CD14-positive monocyte (primary cell): Measurements from ENCODE around the gene ZBTB3. TPM values are rescaled to one million over a fixed set of nuclear protein-coding genes. Genes with fewer than 3 reads are reported as not detected.
A peak's percentile ranks its signal among the peaks of the same experiment; 100 is the strongest.

Source experiments
- DNase-seq, 3 donors: peaks; one replicate each; pipeline ENCODE4 v3.0.0-alpha.2; 2011 to 2022
- H2AFZ ChIP-seq: 2 replicates; pipeline ENCODE4 v1.6.0; 2012; ENCODE audit warnings: mild to moderate bottlenecking, low read depth, low read length, inconsistent platforms; ENCODE audit not compliant: insufficient read depth, poor library complexity, severe bottlenecking
- H3K27ac ChIP-seq, 2 donors: 1 replicate in 1 of 2; 2 replicates in 1 of 2; pipeline ENCODE4 v1.5.1; 2012 to 2013; ENCODE audit warnings: low read length in 2 of 2, control low read depth in 1 of 2, inconsistent platforms in 1 of 2, low read depth in 1 of 2, mild to moderate bottlenecking in 1 of 2
- H3K27me3 ChIP-seq, 2 donors: one replicate each; pipeline versions ENCODE4 v1.6.0 to v1.6.1; 2011 to 2013; ENCODE audit warnings: low read length in 2 of 2; ENCODE audit not compliant: control insufficient read depth in 2 of 2, insufficient read depth in 2 of 2
- H3K36me3 ChIP-seq, 2 donors: replicated peaks in 1 of 2; 1 replicate in 1 of 2; 2 replicates in 1 of 2; pipeline versions ENCODE4 v1.5.1 to v1.6.1; 2012 to 2013; ENCODE audit warnings: low read length in 2 of 2, control low read depth in 1 of 2, inconsistent platforms in 1 of 2, mild to moderate bottlenecking in 1 of 2; ENCODE audit not compliant: insufficient read depth in 2 of 2, control insufficient read depth in 1 of 2
- H3K4me1 ChIP-seq, 2 donors: 1 replicate in 1 of 2; 2 replicates in 1 of 2; pipeline versions ENCODE4 v1.5.1 to v1.6.1; 2012 to 2013; ENCODE audit warnings: low read length in 2 of 2, control low read depth in 1 of 2, inconsistent platforms in 1 of 2, mild to moderate bottlenecking in 1 of 2, moderate library complexity in 1 of 2; ENCODE audit not compliant: insufficient read depth in 2 of 2, control insufficient read depth in 1 of 2
- H3K4me2 ChIP-seq: replicated peaks from 2 replicates; pipeline ENCODE3; 2012; ENCODE audit warnings: low read length, moderate library complexity, mild to moderate bottlenecking; ENCODE audit not compliant: poor library complexity, severe bottlenecking; ENCODE audit errors: extremely low read depth
- H3K4me3 ChIP-seq, 3 experiments: fragments of 200-600 bp in 1 of 3; sonication (generic) in 1 of 3; replicated peaks in 1 of 3; 1 replicate in 2 of 3; 2 replicates in 1 of 3; pipeline ENCODE4 v1.5.1; 2011 to 2013; ENCODE audit warnings: low read length in 3 of 3, mild to moderate bottlenecking in 3 of 3, control low read depth in 2 of 3, low read depth in 2 of 3, inconsistent platforms in 1 of 3, moderate library complexity in 1 of 3
- H3K79me2 ChIP-seq: 2 replicates; pipeline ENCODE4 v1.6.0; 2012; ENCODE audit warnings: mild to moderate bottlenecking, control low read depth, inconsistent platforms, low read length, moderate library complexity; ENCODE audit not compliant: insufficient read depth
- H3K9ac ChIP-seq: 2 replicates; pipeline ENCODE4 v1.6.0; 2017; ENCODE audit warnings: low read length, mild to moderate bottlenecking; ENCODE audit not compliant: insufficient read depth, poor library complexity, severe bottlenecking
- H3K9me3 ChIP-seq, 2 donors: replicated peaks in 1 of 2; 1 replicate in 1 of 2; 2 replicates in 1 of 2; pipeline versions ENCODE4 v1.5.1 to v1.6.1; 2012 to 2013; ENCODE audit warnings: low read length in 2 of 2, control low read depth in 1 of 2; ENCODE audit not compliant: control insufficient read depth in 1 of 2, insufficient read depth in 1 of 2
- H4K20me1 ChIP-seq: 2 replicates; pipeline ENCODE4 v1.6.0; 2012; ENCODE audit warnings: mild to moderate bottlenecking, low read length, control low read depth, moderate library complexity; ENCODE audit not compliant: insufficient read depth
- H3K27ac Mint-ChIP-seq, 7 donors: one replicate each; pipeline ENCODE4 v1.8.0; 2020; ENCODE audit warnings: mild to moderate bottlenecking in 7 of 7, mixed read lengths in 7 of 7, moderate library complexity in 6 of 7, inconsistent platforms in 2 of 7
- H3K27me3 Mint-ChIP-seq, 3 donors: one replicate each; pipeline ENCODE4 v1.8.0; 2021 to 2022; ENCODE audit warnings: low read depth in 3 of 3, mild to moderate bottlenecking in 3 of 3, mixed read lengths in 3 of 3, moderate library complexity in 3 of 3, inconsistent platforms in 1 of 3
- H3K36me3 Mint-ChIP-seq, 2 donors: one replicate each; pipeline ENCODE4 v1.8.0; 2020; ENCODE audit warnings: mixed read lengths in 2 of 2, inconsistent platforms in 1 of 2, mild to moderate bottlenecking in 1 of 2
- H3K4me1 Mint-ChIP-seq: one replicate; pipeline ENCODE4 v1.8.0; 2020; ENCODE audit warnings: mild to moderate bottlenecking, mixed read lengths
- H3K4me3 Mint-ChIP-seq, 2 donors: one replicate each; pipeline ENCODE4 v1.8.0; 2020; ENCODE audit warnings: mild to moderate bottlenecking in 2 of 2, mixed read lengths in 2 of 2, moderate library complexity in 1 of 2
- H3K9me3 Mint-ChIP-seq, 7 donors: one replicate each; pipeline ENCODE4 v1.8.0; 2020 to 2022; ENCODE audit warnings: mixed read lengths in 7 of 7, mild to moderate bottlenecking in 6 of 7, moderate library complexity in 6 of 7, inconsistent platforms in 2 of 7
- WGBS: methylation state at CpG from one replicate; pipeline ENCODE4 v1.1.5; 2013; ENCODE audit warnings: missing lambda C conversion rate; ENCODE audit not compliant: insufficient coverage; 5-methylcytosine and 5-hydroxymethylcytosine counted together
- intact Hi-C, 2 donors: fragments of 100-400 bp; cut with micrococcal nuclease; formaldehyde crosslinking; loops; one replicate each; pipeline versions ENCODE4 v1.15.0 to v1.15.1; 2023
- polyA plus RNA-seq, 3 donors: library from polyadenylated mRNA; depleted of rRNA in 1 of 3; unstranded in 2 of 3; stranded (reverse) in 1 of 3; fragments of 300-500 nt in 2 of 3; fragments of >200 nt in 1 of 3; fragmentation: Illumina TruSeq in 2 of 3; gene quantifications; 1 replicate in 2 of 3; 2 replicates in 1 of 3; pipeline ENCODE4 v1.2.3, GENCODE V29; 2012 to 2021
- TF ChIP-seq, protein P1 (sequence below): fragments of 200-600 bp; IDR thresholded peaks from one replicate; pipeline ENCODE4 v1.8.0; 2022; ENCODE audit warnings: antibody characterized with exemption, mild to moderate bottlenecking

ZBTB3 gene
- polyA plus RNA-seq, 3 donors, result 1.7 to 4.5 (median 2.0) TPM

DNA sequence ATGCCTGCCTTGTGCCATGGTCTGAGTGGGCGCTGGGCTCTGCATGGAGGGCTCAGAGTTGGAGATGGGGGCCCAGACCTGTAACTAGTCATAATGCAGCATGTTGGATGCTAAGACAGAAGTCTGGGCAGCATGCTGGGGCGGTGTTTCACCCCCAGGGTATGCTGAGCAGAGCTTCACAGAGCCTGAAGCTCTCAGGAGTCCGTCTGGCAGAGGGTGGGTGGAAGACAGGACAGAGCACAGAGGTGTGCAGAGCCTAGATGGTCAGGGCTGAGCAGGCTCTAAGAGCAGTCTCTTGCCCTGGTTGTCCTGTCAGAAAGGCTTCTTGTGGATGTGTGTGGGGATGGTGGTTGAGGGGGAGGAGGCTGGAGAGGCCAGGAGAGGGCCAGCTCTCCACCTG lies 24.5 kb upstream of the ZBTB3 start:
- H3K79me2 ChIP-seq, result peaks cover 7% of the 10 kb centered on the region

DNA sequence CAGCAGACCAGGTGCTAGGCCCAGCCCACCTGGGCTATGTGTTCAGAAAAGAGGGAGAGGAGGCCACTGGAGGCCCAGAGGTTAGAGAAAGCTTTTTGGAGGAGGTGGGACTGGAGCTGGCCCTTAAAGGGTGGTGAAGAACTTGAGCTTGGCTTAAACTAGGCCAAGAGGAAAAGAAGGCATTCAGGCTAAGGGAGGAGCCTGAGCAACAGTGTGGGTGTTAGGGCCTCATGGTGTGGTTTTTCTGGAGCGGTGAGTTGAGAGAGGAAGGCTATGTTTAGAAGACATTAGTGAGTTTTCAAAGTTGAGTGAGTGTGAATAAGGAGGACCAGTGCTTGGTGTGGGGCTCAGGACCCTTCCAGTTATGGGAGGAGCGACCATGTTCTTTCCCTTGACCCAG lies 23.4 kb upstream of the ZBTB3 start:
- Histone ChIP-seq H3K4me1 (peaks cover 8 to 14% of the 10 kb centered on the region in 2 donors), H3K9ac (no peak overlapping the region), H3K27me3 (no peaks in the 10 kb centered on the region), H3K4me3 (no peak overlapping the region), H3K27ac (no peak overlapping the region), H3K79me2 (peaks cover 17% of the 10 kb centered on the region), H4K20me1 (no peaks in the 10 kb centered on the region), H3K4me2 (no peak overlapping the region), H2AFZ (no peak overlapping the region), H3K9me3 (no peaks in the 10 kb centered on the region), H3K36me3 (peaks cover 35 to 42% of the 10 kb centered on the region in 2 donors)
- Mint-ChIP-seq H3K9me3 (peaks cover 0 to 7% (median 0%) of the 10 kb centered on the region in 7 donors), H3K27ac (peak overlapping the region in 3 of 7 donors; percentile 27 to 48 (median 31)), H3K27me3 (peaks cover 0 to 1% (median 0%) of the 10 kb centered on the region in 3 donors), H3K4me1 (peaks cover 12% of the 10 kb centered on the region), H3K36me3 (peaks cover 41 to 64% of the 10 kb centered on the region in 2 donors), H3K4me3 (no peak overlapping the region)
- WGBS, result 94% methylated on average over 2 of the region's 2 CpGs
- intact Hi-C loops, result no loop called here
- no peak for DNase-seq
- TF ChIP-seq, protein P1, sequence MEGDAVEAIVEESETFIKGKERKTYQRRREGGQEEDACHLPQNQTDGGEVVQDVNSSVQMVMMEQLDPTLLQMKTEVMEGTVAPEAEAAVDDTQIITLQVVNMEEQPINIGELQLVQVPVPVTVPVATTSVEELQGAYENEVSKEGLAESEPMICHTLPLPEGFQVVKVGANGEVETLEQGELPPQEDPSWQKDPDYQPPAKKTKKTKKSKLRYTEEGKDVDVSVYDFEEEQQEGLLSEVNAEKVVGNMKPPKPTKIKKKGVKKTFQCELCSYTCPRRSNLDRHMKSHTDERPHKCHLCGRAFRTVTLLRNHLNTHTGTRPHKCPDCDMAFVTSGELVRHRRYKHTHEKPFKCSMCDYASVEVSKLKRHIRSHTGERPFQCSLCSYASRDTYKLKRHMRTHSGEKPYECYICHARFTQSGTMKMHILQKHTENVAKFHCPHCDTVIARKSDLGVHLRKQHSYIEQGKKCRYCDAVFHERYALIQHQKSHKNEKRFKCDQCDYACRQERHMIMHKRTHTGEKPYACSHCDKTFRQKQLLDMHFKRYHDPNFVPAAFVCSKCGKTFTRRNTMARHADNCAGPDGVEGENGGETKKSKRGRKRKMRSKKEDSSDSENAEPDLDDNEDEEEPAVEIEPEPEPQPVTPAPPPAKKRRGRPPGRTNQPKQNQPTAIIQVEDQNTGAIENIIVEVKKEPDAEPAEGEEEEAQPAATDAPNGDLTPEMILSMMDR, result no peak

More for the DNA sequence above, 24.5 kb upstream of the ZBTB3 start:
- TF ChIP-seq, protein P1, result no peak
- H3K27ac ChIP-seq, result no peak overlapping the region
- 100% methylated on average over 3 of the region's 3 CpGs for WGBS
- Mint-ChIP-seq H3K27me3 (peaks cover 0 to 1% (median 0%) of the 10 kb centered on the region in 3 donors), H3K9me3 (peaks cover 0 to 7% (median 2%) of the 10 kb centered on the region in 7 donors), H3K36me3 (peaks cover 47 to 72% of the 10 kb centered on the region in 2 donors), H3K4me3 (no peak overlapping the region), H3K4me1 (peaks cover 12% of the 10 kb centered on the region), H3K27ac (peak overlapping the region in 3 of 7 donors; percentile 37 to 74 (median 52))
- H3K4me2 ChIP-seq, result no peak overlapping the region
- no peak overlapping the region for H3K9ac ChIP-seq
- intact Hi-C loops, result no loop called here
- H3K9me3 ChIP-seq, result no peaks in the 10 kb centered on the region
- H3K4me1 ChIP-seq, result peaks cover 8 to 14% of the 10 kb centered on the region in 2 donors
- DNase-seq, result no peak
- peaks cover 38 to 49% of the 10 kb centered on the region in 2 donors for H3K36me3 ChIP-seq
- no peaks in the 10 kb centered on the region for H3K27me3 ChIP-seq
- H4K20me1 ChIP-seq, result no peaks in the 10 kb centered on the region
- H3K4me3 ChIP-seq, result no peak overlapping the region
- no peak overlapping the region for H2AFZ ChIP-seq
